SIG-M5 (cell line): Measurements from ENCODE around the gene PPP1R14D.
"Not testable (repeated sequence)": the region's sequence is repeated elsewhere in the genome, so short reads cannot be mapped to it uniquely, and the experiment has no call there.

Source experiments
- DNase-seq: peaks from one replicate; lab custom pipeline; 2025; lab: John Stamatoyannopoulos, UW

The PPP1R14D gene

GRCh38 chr15:40828447-40829036 lies at the start of gene PPP1R14D:
Gene PPP1R14D (minus strand): TSS chr15:40828708. CDS start chr15:40828641, 67 bp downstream.
- DNase-seq: no peak

DNA sequence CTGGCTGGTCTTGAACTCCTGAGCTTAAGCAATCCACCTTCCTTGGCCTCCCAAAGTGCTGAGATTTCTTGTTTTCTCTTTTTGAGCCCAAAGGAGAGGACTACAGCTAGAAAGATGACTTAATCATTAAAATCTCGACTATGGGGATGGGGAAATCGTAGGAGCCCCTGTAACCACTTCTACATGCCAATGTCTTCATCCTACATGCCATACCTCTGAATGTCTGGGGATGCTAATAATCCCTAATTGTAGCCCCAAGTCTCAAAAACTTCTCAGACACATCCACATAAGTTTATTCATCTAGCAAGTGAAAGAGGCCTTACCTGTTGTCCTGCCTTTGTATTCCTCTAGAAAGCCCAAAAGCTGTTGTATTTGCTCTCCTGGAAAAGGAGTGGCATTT lies 49.2 kb upstream of the PPP1R14D start:
- DNase-seq: no peak

DNA sequence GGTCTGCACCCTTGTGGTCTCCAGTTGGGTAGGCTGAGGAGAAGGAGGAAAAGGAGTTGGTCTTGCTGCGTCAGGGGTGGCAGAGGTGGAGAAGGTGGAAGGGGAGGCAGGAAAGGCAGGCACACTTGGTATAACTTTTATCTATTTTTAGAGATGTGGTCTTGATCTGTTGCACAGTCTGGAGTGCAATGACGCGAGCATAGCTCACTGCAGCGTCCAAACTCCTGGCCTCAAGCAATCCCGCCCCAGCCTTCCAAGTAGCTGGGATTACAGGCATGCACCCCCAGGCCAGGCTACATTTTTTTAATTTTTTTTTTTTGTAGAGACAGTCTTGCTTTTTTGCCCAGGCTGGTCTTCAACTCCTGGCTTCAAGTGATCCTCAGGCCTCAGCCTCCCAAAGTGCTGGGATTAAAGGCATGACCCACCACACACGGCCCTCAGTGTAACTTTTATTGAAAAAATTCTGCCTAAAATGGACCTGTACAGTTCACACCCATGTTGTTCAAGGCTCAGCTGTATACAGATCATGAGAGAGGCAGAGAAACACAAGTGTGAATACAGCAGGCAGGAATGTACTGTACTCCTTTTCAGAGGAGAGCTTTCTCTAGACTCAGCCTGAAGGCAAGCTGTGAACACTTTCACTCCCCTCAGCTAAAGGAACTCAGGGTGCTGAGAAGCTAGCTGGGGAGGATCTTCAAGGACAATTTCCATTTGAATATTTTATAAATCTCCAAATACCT lies 47.7 kb upstream of the PPP1R14D start:
- no peak for DNase-seq

DNA sequence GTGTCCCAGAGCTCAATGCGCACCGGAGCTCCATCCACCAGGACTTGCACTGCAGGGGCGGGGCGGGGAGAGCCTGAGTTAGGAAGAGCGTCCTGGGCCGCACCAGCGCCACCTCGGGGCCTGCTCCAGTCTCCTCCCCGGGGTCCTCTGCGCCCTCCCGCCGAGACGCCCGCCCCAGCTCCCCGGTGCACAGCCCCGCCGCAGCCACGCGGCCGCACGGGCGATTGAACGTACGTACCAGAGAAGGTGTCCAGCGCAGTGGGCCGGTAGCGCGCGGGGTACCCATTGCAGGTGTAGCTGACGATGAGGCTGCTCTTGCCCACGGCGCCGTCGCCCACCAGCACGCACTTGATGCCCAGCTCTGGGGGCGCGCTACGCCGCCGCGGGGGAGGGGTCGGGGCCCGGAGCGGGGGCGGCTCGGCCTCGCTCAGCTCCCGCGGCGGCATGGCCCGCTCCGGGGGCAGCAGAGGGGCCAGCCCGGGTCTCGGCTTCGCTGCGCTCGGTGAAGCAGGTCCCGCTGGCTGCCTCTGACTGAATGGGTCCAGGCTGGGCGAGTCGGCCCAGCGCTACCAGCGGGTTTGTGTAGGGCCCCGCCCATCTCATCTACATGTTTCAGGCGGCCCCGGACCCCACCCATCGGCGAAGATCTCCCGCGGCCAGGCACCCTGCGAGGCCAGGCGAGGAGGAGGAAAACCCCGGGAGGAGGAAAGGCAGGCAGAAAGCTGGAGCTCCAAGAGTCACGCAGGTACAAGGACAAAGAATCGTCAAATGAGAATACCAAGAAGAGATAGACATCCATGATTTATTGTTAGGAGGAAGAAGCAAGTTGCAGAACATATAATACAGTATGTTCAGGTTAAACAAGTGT lies 45.4 kb upstream of the PPP1R14D start, which contains the start of gene RHOV:
Gene RHOV, minus strand, starts transcription at position 541 of the 868 bp plus-strand sequence. Its CDS starts 95 bp downstream, at position 446.
- DNase-seq: no peak

DNA sequence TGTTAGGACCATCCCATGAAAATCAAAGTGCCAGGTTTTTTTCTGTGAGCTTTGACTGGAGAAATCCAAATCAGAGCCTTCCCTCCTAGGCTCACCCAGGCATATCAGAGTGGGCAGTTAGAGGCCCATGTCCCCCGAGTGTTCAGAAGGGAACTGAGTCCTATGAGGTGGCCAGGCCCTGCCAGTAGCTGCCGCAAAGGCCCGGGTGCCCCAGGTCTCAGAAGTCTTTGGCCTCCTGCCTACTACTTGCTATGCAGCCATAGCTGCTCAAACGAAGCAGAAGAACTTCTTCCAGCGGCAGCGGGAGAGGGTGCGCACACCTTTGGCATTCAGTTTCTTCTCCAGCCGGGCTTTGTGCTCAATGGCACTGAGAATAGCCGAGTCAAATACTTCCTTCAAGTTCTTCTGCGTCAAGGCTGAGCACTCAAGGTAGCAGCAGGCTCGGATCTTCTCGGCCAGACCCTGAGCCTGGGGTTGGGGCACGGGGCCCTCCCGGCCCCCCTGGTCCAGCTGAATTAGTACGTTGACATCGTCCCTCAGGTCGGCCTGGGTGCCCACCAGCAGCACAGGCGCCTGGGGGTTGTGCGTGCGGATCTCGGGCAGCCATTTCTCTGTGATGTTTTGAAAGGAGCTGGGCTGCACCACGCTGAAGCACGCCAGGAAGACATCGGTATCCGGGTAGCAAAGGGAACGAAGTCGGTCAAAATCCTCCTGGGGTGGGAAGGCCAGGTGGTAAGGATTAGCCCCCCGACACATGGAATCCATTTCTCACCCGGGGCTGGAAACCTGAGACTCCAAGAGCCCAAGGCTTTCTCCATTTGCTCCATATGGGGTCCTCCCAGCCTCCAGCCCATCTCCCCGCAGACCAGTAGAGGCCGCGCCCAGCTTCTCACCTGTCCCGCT lies 44.5 kb upstream of the PPP1R14D start:
- no peak for DNase-seq

DNA sequence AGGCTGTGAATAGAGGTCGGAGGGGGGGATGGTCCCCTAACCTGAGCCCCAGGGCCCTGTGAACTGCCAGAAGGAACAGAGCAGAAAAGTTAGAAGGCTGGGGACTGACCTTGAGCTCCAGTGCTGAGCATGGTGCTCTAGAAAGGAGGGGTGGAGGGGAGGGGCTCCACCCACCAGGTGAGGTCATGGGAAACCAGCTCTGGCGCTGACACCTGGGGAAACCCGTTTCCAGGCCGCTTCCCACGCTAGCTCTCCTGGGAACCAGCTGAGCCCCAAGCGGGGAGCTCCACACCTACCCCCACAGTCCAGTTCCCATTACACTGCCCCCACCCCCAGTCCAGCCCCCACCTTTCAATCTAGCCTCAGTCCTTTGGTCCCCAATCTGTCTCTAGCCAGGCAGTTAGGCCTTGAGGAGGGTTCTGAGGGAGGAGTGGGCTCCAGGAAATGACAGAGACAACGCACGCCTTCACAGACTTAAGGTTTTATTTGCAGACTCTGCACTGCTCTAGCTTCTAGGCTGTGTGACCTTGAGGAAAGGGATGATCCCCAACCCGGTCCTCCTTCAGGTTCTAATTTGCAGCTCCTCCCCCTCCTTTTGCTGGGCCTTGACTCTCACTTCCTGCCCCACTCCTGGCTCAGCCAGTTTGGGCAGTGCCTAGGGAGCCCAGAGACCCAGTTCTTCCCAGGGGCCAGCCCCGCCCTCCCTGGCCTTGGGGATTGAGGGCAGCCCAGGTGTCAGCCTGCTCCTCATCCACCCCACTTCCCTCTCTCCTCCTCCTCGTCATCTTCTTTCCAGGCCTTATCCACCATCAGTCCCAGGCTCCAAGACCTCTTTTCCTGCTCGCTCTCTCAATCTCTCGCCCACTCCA lies 43.5 kb upstream of the PPP1R14D start:
- DNase-seq: no peak

GRCh38 chr15:40870716-40871115 lies 42.2 kb upstream of the PPP1R14D start:
- DNase-seq: no peak

- no peak for DNase-seq
Measured at GRCh38 chr15:40869686-40870085, 41.2 kb upstream of the PPP1R14D start.

DNA sequence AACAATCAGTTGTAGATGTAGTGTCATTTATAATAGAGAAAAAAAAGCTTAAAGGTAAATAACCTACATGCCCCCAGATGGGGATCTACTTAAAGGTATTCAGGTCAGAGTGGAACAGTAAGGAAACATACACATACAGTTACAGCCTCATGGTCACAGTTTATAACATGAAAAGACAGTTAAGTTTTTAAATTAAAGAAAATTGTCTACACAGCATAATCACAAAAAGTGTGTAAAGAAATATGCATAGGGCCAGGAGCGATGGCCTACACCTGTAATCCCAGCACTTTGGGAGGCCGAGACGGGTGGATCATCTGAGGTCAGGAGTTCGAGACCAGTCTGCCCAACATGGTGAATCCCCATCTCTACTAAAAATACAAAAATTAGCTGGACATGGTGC lies 38.7 kb upstream of the PPP1R14D start:
- DNase-seq: no peak

- no peak for DNase-seq
Measured at GRCh38 chr15:40863660-40864270, 35.3 kb upstream of the PPP1R14D start.

- not testable (repeated sequence) for DNase-seq
Measured at GRCh38 chr15:40861147-40861546, 32.6 kb upstream of the PPP1R14D start.

- DNase-seq: no peak
Measured at GRCh38 chr15:40859206-40859851, 30.8 kb upstream of the PPP1R14D start.

DNA sequence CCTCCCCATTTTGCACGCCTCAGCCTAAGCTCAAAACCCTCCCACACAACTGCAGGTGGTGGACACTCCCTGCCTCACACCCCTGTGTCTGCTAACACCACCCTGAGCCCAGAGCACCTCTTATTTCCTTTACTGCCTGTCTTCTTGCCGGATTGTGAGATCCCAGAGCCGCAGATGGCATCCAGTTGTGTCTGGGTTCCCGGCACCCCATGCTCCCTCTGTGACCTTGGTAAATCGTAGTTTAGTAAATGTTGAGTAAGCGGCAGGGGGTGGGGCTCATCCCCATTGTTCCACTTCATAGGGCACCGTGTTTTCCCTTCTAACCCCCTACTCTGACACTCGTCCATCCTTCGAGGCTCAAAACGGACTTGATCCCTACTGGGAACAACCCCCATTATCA lies 30.2 kb upstream of the PPP1R14D start:
- no peak for DNase-seq

DNA sequence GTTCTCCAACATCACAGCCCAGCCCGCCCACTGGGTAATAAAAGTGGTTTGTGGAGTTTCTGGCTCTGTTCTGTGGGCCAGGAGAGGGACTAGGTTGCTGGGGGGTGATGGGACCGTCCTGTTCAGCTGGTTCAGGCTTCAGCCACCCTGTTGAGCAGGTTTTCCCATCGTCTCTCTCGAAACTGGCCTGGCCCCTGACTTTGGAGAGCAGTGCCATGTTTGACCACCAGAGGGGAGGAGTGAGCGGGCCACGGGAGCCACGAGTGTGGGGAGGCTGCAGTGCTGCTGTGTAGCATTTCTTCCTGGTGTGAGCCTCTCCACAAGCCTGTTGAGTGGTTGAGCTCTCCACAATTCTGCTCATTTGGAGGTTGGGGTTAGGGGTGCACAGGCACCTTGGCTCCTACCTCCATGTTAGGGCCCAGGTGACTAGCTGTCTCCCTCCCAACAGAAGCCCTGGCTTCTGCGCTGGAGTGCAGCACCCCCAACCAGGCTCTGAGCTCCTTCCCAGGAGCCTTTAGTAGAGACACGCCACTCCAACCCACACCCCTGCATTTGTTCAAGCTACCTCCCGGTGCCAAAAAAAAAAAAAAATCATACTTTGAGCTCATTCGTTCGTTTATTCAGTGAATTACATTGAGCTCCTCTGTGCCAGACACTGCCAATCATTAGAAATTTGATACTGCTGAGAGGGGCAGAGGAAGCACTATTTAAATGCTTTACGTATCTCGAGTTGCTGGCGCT lies 29.3 kb upstream of the PPP1R14D start:
- no peak for DNase-seq

GRCh38 chr15:40856746-40857145 lies 28.2 kb upstream of the PPP1R14D start:
- no peak for DNase-seq

DNA sequence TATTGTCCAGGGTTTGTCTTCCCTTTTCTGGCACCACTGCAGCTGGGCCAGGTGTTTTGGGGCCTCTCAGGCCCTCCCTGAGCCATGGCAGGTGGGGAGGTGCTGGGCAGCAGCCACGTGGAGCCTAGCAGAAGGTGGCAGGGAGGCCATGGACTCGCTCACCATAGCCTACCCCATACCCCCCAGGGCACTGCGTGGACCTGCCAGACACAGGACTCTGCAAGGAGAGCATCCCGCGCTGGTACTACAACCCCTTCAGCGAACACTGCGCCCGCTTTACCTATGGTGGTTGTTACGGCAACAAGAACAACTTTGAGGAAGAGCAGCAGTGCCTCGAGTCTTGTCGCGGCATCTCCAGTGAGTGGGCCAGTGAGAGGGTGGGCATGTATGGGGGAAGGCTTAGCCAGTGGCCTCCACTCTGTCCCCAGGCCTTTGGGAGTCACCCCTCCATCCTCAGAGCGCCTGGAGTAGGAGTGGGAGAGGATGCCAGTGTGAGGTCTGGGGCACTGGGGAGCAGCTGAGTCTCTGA lies 27.3 kb upstream of the PPP1R14D start:
- DNase-seq: no peak

- no peak for DNase-seq
Measured at GRCh38 chr15:40854161-40854560, 25.7 kb upstream of the PPP1R14D start.

- DNase-seq: no peak
Measured at GRCh38 chr15:40853241-40853890, 24.9 kb upstream of the PPP1R14D start.
